Fibroblast of the conjunctiva (primary cell): ENCODE data around the gene SIGLEC11.
"Not testable (repeated sequence)": the region's sequence is repeated elsewhere in the genome, so short reads cannot be mapped to it uniquely, and the experiment has no call there.

Experiments
- DNase-seq: peaks from one replicate; pipeline ENCODE4 v3.0.0-alpha.2; 2010; ENCODE audit warnings: low read depth

Gene SIGLEC11

GRCh38 chr19:49960980-49961379 is at the start of gene SIGLEC11:
Gene SIGLEC11 (minus strand): TSS chr19:49961172. CDS start chr19:49961081, 91 bp downstream.
- not testable (repeated sequence) for DNase-seq

GRCh38 chr19:50008532-50008931 is 47.6 kb upstream of the SIGLEC11 start:
- no peak for DNase-seq

GRCh38 chr19:50007947-50008346 is 47.0 kb upstream of the SIGLEC11 start:
- no peak for DNase-seq

- DNase-seq, result no peak
Observed at GRCh38 chr19:50007170-50007569, 46.2 kb upstream of the SIGLEC11 start.

GRCh38 chr19:50005428-50005827 is 44.5 kb upstream of the SIGLEC11 start:
- no peak for DNase-seq

- DNase-seq, result peak; percentile 90
Observed at GRCh38 chr19:50003810-50004419, 42.9 kb upstream of the SIGLEC11 start.

GRCh38 chr19:50003254-50003788 is 42.3 kb upstream of the SIGLEC11 start:
- DNase-seq, result no peak

- no peak for DNase-seq
Observed at GRCh38 chr19:50002386-50002960, 41.5 kb upstream of the SIGLEC11 start.

GRCh38 chr19:50001775-50002174 is 40.8 kb upstream of the SIGLEC11 start:
- DNase-seq, result no peak

- DNase-seq, result no peak
Observed at GRCh38 chr19:50000841-50001557, 40.0 kb upstream of the SIGLEC11 start.

- DNase-seq, result no peak
Observed at GRCh38 chr19:50000038-50000840, 39.3 kb upstream of the SIGLEC11 start.

GRCh38 chr19:49999371-50000010 is 38.5 kb upstream of the SIGLEC11 start:
- no peak for DNase-seq

GRCh38 chr19:49997709-49998108 is 36.7 kb upstream of the SIGLEC11 start:
- DNase-seq, result no peak

- DNase-seq, result no peak
Observed at GRCh38 chr19:49988433-49988832, 27.5 kb upstream of the SIGLEC11 start.

GRCh38 chr19:49988007-49988406 is 27.0 kb upstream of the SIGLEC11 start:
- no peak for DNase-seq

GRCh38 chr19:49987159-49987698 is 26.3 kb upstream of the SIGLEC11 start:
- peak; percentile 72 for DNase-seq

- DNase-seq, result no peak
Observed at GRCh38 chr19:49986354-49986753, 25.4 kb upstream of the SIGLEC11 start.

GRCh38 chr19:49985871-49986270 is 24.9 kb upstream of the SIGLEC11 start:
- no peak for DNase-seq

- DNase-seq, result no peak
Observed at GRCh38 chr19:49984491-49984890, 23.5 kb upstream of the SIGLEC11 start.

GRCh38 chr19:49983645-49984229 is 22.8 kb upstream of the SIGLEC11 start:
- DNase-seq, result peak; percentile 17
